GM23248 (cell line): ENCODE measurements around the gene TSPAN14. TPM values are rescaled to one million over a fixed set of nuclear protein-coding genes. Genes with fewer than 3 reads are reported as not detected.

Experiments used
- DNase-seq: peaks from one replicate; pipeline ENCODE4 v3.0.0-alpha.2; 2015
- H2AFZ ChIP-seq: fragments of 200-600 bp; sonication (generic); 2 replicates; pipeline ENCODE4 v1.6.1; 2016; ENCODE audit warnings: antibody characterized with exemption
- H3F3A ChIP-seq: fragments of 200-600 bp; sonication (generic); 2 replicates; pipeline ENCODE4 v1.6.1; 2016; ENCODE audit warnings: mild to moderate bottlenecking, antibody characterized with exemption, mixed run types; ENCODE audit not compliant: insufficient read depth
- H3K27ac ChIP-seq: fragments of 200-600 bp; sonication (generic); 2 replicates; pipeline ENCODE4 v1.5.1; 2016; ENCODE audit warnings: mild to moderate bottlenecking
- H3K27me3 ChIP-seq: fragments of 200-600 bp; sonication (generic); replicated peaks from 2 replicates; pipeline ENCODE4 v1.6.1; 2016; ENCODE audit warnings: mild to moderate bottlenecking; ENCODE audit not compliant: insufficient read depth
- H3K36me3 ChIP-seq: fragments of 200-600 bp; sonication (generic); 2 replicates; pipeline ENCODE4 v1.6.1; 2016; ENCODE audit warnings: low read depth, mild to moderate bottlenecking
- H3K4me1 ChIP-seq: fragments of 200-600 bp; sonication (generic); 2 replicates; pipeline ENCODE4 v1.6.1; 2016; ENCODE audit warnings: mild to moderate bottlenecking; ENCODE audit not compliant: insufficient read depth
- H3K4me2 ChIP-seq: fragments of 200-600 bp; sonication (generic); one replicate; pipeline ENCODE4 v1.6.1; 2016; ENCODE audit warnings: mild to moderate bottlenecking; ENCODE audit not compliant: unreplicated experiment
- H3K4me3 ChIP-seq: fragments of 200-600 bp; sonication (generic); 2 replicates; pipeline ENCODE4 v1.5.1; 2016; ENCODE audit warnings: mild to moderate bottlenecking
- H3K79me2 ChIP-seq: fragments of 200-600 bp; sonication (generic); 2 replicates; pipeline ENCODE4 v1.6.1; 2016; ENCODE audit warnings: mild to moderate bottlenecking; ENCODE audit not compliant: insufficient read depth
- H3K9ac ChIP-seq: fragments of 200-600 bp; sonication (generic); 2 replicates; pipeline ENCODE4 v1.6.1; 2016; ENCODE audit warnings: mild to moderate bottlenecking
- H3K9me2 ChIP-seq: fragments of 200-600 bp; sonication (generic); 2 replicates; pipeline ENCODE4 v1.6.1; 2016; ENCODE audit warnings: mixed run types, mild to moderate bottlenecking, moderate library complexity; ENCODE audit not compliant: insufficient read depth
- H3K9me3 ChIP-seq: fragments of 200-600 bp; sonication (generic); one replicate; pipeline ENCODE4 v1.6.1; 2017; ENCODE audit warnings: low read depth
- H4K20me1 ChIP-seq: fragments of 200-600 bp; sonication (generic); 2 replicates; pipeline ENCODE4 v1.6.0; 2016; ENCODE audit not compliant: insufficient read depth
- EZH2 ChIP-seq: fragments of 200-600 bp; sonication (generic); IDR thresholded peaks from 2 replicates; pipeline ENCODE4 v1.6.1; 2018; ENCODE audit warnings: antibody characterized with exemption, mild to moderate bottlenecking; ENCODE audit not compliant: insufficient read depth, poor library complexity, severe bottlenecking
- EZH2phosphoT487 ChIP-seq: fragments of 200-600 bp; sonication (generic); IDR thresholded peaks from 2 replicates; pipeline ENCODE4 v1.6.1; 2018; ENCODE audit warnings: antibody characterized with exemption, moderate library complexity, mild to moderate bottlenecking, low read depth; ENCODE audit not compliant: insufficient read depth
- WGBS, 2 experiments: methylation state at CpG; one replicate each; pipeline ENCODE4 v1.1.6; 2015 to 2017; ENCODE audit warnings: low lambda C conversion rate in 2 of 2, low coverage in 1 of 2; ENCODE audit errors: missing lambda C conversion rate in 2 of 2; 5-methylcytosine and 5-hydroxymethylcytosine counted together
- in situ Hi-C: fragments of 300-500 bp; cut with MboI; formaldehyde crosslinking; loops from 2 replicates; pipeline ENCODE4 v1.15.0; 2020
- polyA plus RNA-seq: library from polyadenylated mRNA; unstranded; fragments of >200 nt; fragmentation: Nextera tagmentation; extraction: Ambion mirVana; gene quantifications from 2 replicates; pipeline ENCODE4 v1.2.1, GENCODE V29; 2016
- total RNA-seq: library from RNA; depleted of rRNA; stranded (reverse); fragments of >200 nt; shearing (Covaris generic); gene quantifications from 2 replicates; pipeline ENCODE4 v1.2.3, GENCODE V29; 2014

Gene TSPAN14
- total and polyA plus RNA-seq, 2 experiments from 2014 or later = 14.1 to 23.7 TPM

GRCh38 chr10:80544316-80544953 lies 90.3 kb downstream of the TSPAN14 start:
- Histone ChIP-seq H3K36me3 (no peaks in the 10 kb centered on the region), H3K9ac (no peak overlapping the region), H3K4me1 (no peaks in the 10 kb centered on the region), H3F3A (no peaks in the 10 kb centered on the region), H3K79me2 (no peaks in the 10 kb centered on the region), H4K20me1 (no peaks in the 10 kb centered on the region), H3K9me2 (no peaks in the 10 kb centered on the region), H3K27me3 (peaks cover 9% of the 10 kb centered on the region), H2AFZ (no peak overlapping the region), H3K9me3 (no peaks in the 10 kb centered on the region), H3K27ac (no peak overlapping the region), H3K4me2 (no peak overlapping the region), H3K4me3 (no peak overlapping the region)
- no peak for DNase-seq
- WGBS, 2 experiments = 66 to 67% methylated on average over 12 of the region's 12 CpGs
- TF ChIP-seq EZH2phosphoT487 (no peak), EZH2 (no peak)
- in situ Hi-C loops = no loop called here

- Histone ChIP-seq H3K9me2 (no peaks in the 10 kb centered on the region), H3K4me1 (no peaks in the 10 kb centered on the region), H3K27me3 (peaks cover 9% of the 10 kb centered on the region), H3K4me3 (no peak overlapping the region), H4K20me1 (no peaks in the 10 kb centered on the region), H3K36me3 (no peaks in the 10 kb centered on the region), H3K9ac (no peak overlapping the region), H3K4me2 (no peak overlapping the region), H2AFZ (no peak overlapping the region), H3F3A (no peaks in the 10 kb centered on the region), H3K27ac (no peak overlapping the region), H3K9me3 (no peaks in the 10 kb centered on the region), H3K79me2 (no peaks in the 10 kb centered on the region)
- no peak for DNase-seq
- 63 to 69% methylated on average over 7 of the region's 7 CpGs for WGBS, 2 experiments
- in situ Hi-C loops = no loop called here
- TF ChIP-seq EZH2phosphoT487 (no peak), EZH2 (no peak)
Observed at GRCh38 chr10:80545258-80545881, 91.3 kb downstream of the TSPAN14 start.

- in situ Hi-C loops = no loop called here
- no peak overlapping the region for H3K4me3 ChIP-seq
- no peaks in the 10 kb centered on the region for H3K9me3 ChIP-seq
- H3K4me2 ChIP-seq = no peak overlapping the region
- no peaks in the 10 kb centered on the region for H3K36me3 ChIP-seq
- no peaks in the 10 kb centered on the region for H3F3A ChIP-seq
- H3K9me2 ChIP-seq = no peaks in the 10 kb centered on the region
- H2AFZ ChIP-seq = no peak overlapping the region
- no peaks in the 10 kb centered on the region for H3K4me1 ChIP-seq
- WGBS, 2 experiments = 18 to 25% methylated on average over 5 of the region's 5 CpGs
- H3K9ac ChIP-seq = no peak overlapping the region
- 0 out of 2 replicates have a peak, but pooled peaks cover 5% of the 10 kb centered on the region for H3K27me3 ChIP-seq
- TF ChIP-seq EZH2phosphoT487 (no peak), EZH2 (no peak)
- H3K79me2 ChIP-seq = no peaks in the 10 kb centered on the region
- no peaks in the 10 kb centered on the region for H4K20me1 ChIP-seq
- no peak for DNase-seq
- H3K27ac ChIP-seq = no peak overlapping the region
Observed at GRCh38 chr10:80552151-80552646, 98.1 kb downstream of the TSPAN14 start.

GRCh38 chr10:80553436-80553835 lies 99.3 kb downstream of the TSPAN14 start:
- H3K4me2 ChIP-seq = no peak overlapping the region
- no peak overlapping the region for H3K9ac ChIP-seq
- no peaks in the 10 kb centered on the region for H3K9me2 ChIP-seq
- H3F3A ChIP-seq = no peaks in the 10 kb centered on the region
- no peaks in the 10 kb centered on the region for H3K36me3 ChIP-seq
- H3K79me2 ChIP-seq = no peaks in the 10 kb centered on the region
- 0 out of 2 replicates have a peak, but pooled peaks cover 5% of the 10 kb centered on the region for H3K27me3 ChIP-seq
- no peak overlapping the region for H3K27ac ChIP-seq
- in situ Hi-C loops = no loop called here
- no peaks in the 10 kb centered on the region for H3K4me1 ChIP-seq
- DNase-seq = no peak
- 35 to 39% methylated on average over 5 of the region's 5 CpGs for WGBS, 2 experiments
- H3K9me3 ChIP-seq = no peaks in the 10 kb centered on the region
- H3K4me3 ChIP-seq = no peak overlapping the region
- H2AFZ ChIP-seq = no peak overlapping the region
- TF ChIP-seq EZH2phosphoT487 (no peak), EZH2 (no peak)
- H4K20me1 ChIP-seq = no peaks in the 10 kb centered on the region
